ENCODE data around the gene CYBC1. TPM values are rescaled to one million over a fixed set of nuclear protein-coding genes. Genes with fewer than 3 reads are reported as not detected.

CYBC1 gene
- total and polyA plus RNA-seq, 9 of the 15 experiments (the other 6 are each of a cell fraction or from before 2014, with no cell fraction given): 1.3 to 71.8 (median 49.9) TPM

DNA sequence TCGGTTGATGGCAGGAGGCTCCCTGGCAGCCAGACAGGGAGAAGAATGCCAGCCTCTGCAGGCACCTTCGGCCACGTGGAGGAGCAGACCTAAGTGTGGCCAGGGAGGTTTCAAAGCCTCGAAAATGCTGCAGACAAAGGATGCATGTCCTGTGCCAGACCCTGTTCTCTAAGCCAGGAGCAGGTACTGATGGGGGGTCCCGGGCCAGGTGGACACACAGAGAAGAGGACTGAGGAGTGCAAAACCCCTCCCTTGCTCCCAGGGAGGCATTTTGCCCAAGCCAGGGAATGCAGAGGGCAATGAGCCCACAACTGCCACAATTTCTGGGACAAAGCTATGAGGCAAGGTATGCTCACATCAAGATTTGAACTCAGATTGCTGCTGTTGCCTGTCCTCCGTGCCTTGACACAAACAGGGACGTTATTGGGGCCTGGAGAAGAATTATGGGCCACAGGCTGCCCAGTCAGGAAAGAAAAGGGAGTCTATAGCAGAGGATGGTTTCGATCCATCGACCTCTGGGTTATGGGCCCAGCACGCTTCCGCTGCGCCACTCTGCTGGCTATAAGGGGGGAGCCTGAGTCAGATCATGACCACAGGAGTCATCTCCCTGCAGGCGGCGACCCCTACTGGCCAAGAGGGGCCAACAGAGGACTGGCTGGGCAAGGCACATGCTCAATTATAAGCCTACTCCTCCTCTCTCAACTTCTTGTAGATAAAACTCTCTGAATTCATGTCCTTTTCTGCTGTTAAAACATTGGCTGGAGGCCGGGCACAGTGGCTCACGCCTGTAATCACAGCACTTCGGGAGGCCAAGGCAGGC lies 43.9 kb upstream of the CYBC1 start (continued):
- TF ChIP-seq, protein P1, sequence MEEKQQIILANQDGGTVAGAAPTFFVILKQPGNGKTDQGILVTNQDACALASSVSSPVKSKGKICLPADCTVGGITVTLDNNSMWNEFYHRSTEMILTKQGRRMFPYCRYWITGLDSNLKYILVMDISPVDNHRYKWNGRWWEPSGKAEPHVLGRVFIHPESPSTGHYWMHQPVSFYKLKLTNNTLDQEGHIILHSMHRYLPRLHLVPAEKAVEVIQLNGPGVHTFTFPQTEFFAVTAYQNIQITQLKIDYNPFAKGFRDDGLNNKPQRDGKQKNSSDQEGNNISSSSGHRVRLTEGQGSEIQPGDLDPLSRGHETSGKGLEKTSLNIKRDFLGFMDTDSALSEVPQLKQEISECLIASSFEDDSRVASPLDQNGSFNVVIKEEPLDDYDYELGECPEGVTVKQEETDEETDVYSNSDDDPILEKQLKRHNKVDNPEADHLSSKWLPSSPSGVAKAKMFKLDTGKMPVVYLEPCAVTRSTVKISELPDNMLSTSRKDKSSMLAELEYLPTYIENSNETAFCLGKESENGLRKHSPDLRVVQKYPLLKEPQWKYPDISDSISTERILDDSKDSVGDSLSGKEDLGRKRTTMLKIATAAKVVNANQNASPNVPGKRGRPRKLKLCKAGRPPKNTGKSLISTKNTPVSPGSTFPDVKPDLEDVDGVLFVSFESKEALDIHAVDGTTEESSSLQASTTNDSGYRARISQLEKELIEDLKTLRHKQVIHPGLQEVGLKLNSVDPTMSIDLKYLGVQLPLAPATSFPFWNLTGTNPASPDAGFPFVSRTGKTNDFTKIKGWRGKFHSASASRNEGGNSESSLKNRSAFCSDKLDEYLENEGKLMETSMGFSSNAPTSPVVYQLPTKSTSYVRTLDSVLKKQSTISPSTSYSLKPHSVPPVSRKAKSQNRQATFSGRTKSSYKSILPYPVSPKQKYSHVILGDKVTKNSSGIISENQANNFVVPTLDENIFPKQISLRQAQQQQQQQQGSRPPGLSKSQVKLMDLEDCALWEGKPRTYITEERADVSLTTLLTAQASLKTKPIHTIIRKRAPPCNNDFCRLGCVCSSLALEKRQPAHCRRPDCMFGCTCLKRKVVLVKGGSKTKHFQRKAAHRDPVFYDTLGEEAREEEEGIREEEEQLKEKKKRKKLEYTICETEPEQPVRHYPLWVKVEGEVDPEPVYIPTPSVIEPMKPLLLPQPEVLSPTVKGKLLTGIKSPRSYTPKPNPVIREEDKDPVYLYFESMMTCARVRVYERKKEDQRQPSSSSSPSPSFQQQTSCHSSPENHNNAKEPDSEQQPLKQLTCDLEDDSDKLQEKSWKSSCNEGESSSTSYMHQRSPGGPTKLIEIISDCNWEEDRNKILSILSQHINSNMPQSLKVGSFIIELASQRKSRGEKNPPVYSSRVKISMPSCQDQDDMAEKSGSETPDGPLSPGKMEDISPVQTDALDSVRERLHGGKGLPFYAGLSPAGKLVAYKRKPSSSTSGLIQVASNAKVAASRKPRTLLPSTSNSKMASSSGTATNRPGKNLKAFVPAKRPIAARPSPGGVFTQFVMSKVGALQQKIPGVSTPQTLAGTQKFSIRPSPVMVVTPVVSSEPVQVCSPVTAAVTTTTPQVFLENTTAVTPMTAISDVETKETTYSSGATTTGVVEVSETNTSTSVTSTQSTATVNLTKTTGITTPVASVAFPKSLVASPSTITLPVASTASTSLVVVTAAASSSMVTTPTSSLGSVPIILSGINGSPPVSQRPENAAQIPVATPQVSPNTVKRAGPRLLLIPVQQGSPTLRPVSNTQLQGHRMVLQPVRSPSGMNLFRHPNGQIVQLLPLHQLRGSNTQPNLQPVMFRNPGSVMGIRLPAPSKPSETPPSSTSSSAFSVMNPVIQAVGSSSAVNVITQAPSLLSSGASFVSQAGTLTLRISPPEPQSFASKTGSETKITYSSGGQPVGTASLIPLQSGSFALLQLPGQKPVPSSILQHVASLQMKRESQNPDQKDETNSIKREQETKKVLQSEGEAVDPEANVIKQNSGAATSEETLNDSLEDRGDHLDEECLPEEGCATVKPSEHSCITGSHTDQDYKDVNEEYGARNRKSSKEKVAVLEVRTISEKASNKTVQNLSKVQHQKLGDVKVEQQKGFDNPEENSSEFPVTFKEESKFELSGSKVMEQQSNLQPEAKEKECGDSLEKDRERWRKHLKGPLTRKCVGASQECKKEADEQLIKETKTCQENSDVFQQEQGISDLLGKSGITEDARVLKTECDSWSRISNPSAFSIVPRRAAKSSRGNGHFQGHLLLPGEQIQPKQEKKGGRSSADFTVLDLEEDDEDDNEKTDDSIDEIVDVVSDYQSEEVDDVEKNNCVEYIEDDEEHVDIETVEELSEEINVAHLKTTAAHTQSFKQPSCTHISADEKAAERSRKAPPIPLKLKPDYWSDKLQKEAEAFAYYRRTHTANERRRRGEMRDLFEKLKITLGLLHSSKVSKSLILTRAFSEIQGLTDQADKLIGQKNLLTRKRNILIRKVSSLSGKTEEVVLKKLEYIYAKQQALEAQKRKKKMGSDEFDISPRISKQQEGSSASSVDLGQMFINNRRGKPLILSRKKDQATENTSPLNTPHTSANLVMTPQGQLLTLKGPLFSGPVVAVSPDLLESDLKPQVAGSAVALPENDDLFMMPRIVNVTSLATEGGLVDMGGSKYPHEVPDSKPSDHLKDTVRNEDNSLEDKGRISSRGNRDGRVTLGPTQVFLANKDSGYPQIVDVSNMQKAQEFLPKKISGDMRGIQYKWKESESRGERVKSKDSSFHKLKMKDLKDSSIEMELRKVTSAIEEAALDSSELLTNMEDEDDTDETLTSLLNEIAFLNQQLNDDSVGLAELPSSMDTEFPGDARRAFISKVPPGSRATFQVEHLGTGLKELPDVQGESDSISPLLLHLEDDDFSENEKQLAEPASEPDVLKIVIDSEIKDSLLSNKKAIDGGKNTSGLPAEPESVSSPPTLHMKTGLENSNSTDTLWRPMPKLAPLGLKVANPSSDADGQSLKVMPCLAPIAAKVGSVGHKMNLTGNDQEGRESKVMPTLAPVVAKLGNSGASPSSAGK (IDR thresholded peaks at IDR 0.05): peak; percentile 67; the same call in 1 of the 2 replicates
- TF ChIP-seq PURB (CRISPR knock-in tag; IDR thresholded peaks at IDR 0.05; ENCODE audit: low read depth): no peak
- no peak for TF ChIP-seq ERF (CRISPR knock-in tag; IDR thresholded peaks at IDR 0.05)
- no peak for TF ChIP-seq ZNF778 (CRISPR knock-in tag; IDR thresholded peaks at IDR 0.05)
- no peak for TF ChIP-seq MAFF (IDR thresholded peaks at IDR 0.05; ENCODE audit: low read length)
- TF ChIP-seq FOXA1 (IDR thresholded peaks at IDR 0.05; ENCODE audit: borderline replicate concordance): no peak
- TF ChIP-seq SRSF3 (IDR thresholded peaks at IDR 0.05; ENCODE audit: insufficient read depth, low read length): no peak
- TF ChIP-seq, protein P2, sequence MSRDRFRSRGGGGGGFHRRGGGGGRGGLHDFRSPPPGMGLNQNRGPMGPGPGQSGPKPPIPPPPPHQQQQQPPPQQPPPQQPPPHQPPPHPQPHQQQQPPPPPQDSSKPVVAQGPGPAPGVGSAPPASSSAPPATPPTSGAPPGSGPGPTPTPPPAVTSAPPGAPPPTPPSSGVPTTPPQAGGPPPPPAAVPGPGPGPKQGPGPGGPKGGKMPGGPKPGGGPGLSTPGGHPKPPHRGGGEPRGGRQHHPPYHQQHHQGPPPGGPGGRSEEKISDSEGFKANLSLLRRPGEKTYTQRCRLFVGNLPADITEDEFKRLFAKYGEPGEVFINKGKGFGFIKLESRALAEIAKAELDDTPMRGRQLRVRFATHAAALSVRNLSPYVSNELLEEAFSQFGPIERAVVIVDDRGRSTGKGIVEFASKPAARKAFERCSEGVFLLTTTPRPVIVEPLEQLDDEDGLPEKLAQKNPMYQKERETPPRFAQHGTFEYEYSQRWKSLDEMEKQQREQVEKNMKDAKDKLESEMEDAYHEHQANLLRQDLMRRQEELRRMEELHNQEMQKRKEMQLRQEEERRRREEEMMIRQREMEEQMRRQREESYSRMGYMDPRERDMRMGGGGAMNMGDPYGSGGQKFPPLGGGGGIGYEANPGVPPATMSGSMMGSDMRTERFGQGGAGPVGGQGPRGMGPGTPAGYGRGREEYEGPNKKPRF (IDR thresholded peaks at IDR 0.05; ENCODE audit: low read depth, low read length): no peak
- TF ChIP-seq HDAC2 (IDR thresholded peaks at IDR 0.05): peak; percentile 83; the same call in 1 of the 2 replicates

All from K562 (cell line).